Mucosa of descending colon (tissue), 3 donors: ENCODE data around the gene TMEM234. TPM values are rescaled to one million over a fixed set of nuclear protein-coding genes. Genes with fewer than 3 reads are reported as not detected.

Experiments
- ATAC-seq: fragments of 200-7000 bp; cut with Tn5 transposase; one replicate; pipeline ENCODE4 v1.9.1; 2020; ENCODE audit warnings: mild to moderate bottlenecking, moderate library complexity
- DNase-seq, 3 donors: peaks; one replicate each; pipeline ENCODE4 v3.0.0-alpha.2; 2020
- H3K36me3 ChIP-seq: fragments of 200-600 bp; one replicate; pipeline ENCODE4 v1.8.0; 2021; ENCODE audit warnings: low read depth, mild to moderate bottlenecking
- H3K4me1 ChIP-seq: fragments of 200-600 bp; one replicate; pipeline ENCODE4 v1.8.0; 2021; ENCODE audit warnings: low read depth, mild to moderate bottlenecking
- H3K4me3 ChIP-seq: fragments of 200-600 bp; one replicate; pipeline ENCODE4 v1.8.0; 2021; ENCODE audit warnings: mild to moderate bottlenecking
- H3K9me3 ChIP-seq: fragments of 200-600 bp; one replicate; pipeline ENCODE4 v1.8.0; 2021; ENCODE audit warnings: mild to moderate bottlenecking
- CTCF ChIP-seq: fragments of 200-600 bp; IDR thresholded peaks from one replicate; pipeline ENCODE4 v1.8.0; 2022; ENCODE audit warnings: antibody characterized with exemption, mild to moderate bottlenecking
- intact Hi-C, 2 donors: fragments of 100-400 bp; cut with DNase I in 1 of 2; cut with micrococcal nuclease in 1 of 2; formaldehyde crosslinking; loops; one replicate each; pipeline versions ENCODE4 v1.11.0 to v1.11.1; 2022; cut with DNase I, micrococcal nuclease
- total RNA-seq, 3 donors: library from RNA; stranded (reverse); fragmentation: NEBNext Ultra II Directional in 2 of 3; extraction: Animal tissue kit (Norgen Biotek cat#: 25700) in 2 of 3; gene quantifications; one replicate each; pipeline versions ENCODE4 v1.2.1 to v1.2.4, GENCODE V29; 2021 to 2023
- donor health status: DM: no; HTN: no; CAD: no; lungs with moderate emphysema.
- donor health status: DM: no; HTN: no; CAD: no.
- donor health status: DM: no; HTN: yes; CAD: no.

TMEM234 gene
- total RNA-seq, 3 donors from 2014 or later: 21.1 to 35.6 (median 28.0) TPM

- Histone ChIP-seq H3K36me3 (peaks cover 16% of the 10 kb centered on the region), H3K9me3 (no peaks in the 10 kb centered on the region), H3K4me1 (peaks cover 6% of the 10 kb centered on the region), H3K4me3 (no peak overlapping the region)
- no peak for DNase-seq
- no peak for ATAC-seq
- intact Hi-C loops: no loop called here
- TF ChIP-seq CTCF: no peak
Measured at GRCh38 chr1:32186491-32186890, 35.7 kb downstream of the TMEM234 start.

DNA sequence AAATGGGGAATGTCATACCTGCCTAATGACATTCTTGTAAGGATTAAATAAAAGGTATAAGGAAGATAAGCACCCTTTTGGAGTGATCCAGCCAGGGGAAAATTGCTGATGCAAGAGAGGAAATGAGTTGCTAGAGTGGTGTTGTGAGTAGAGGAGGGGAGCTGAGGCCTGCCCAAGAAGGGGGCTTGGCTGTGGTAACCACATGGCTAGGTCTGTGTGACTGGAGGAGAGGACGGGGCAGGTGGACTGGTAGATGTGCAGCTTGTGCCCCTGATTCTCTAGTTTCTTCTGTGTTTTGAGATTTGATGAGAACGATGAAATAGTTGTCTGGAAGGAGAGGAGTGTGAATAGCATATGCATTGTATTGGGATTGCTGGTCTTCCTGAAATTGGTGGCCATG, 36.1 kb downstream of the TMEM234 start:
- TF ChIP-seq CTCF: no peak
- H3K4me3 ChIP-seq: no peak overlapping the region
- peaks cover 16% of the 10 kb centered on the region for H3K36me3 ChIP-seq
- no peak for ATAC-seq
- peaks cover 10% of the 10 kb centered on the region for H3K4me1 ChIP-seq
- intact Hi-C loops: no loop called here
- no peak for DNase-seq
- H3K9me3 ChIP-seq: no peaks in the 10 kb centered on the region

- intact Hi-C loops: no loop called here
- no peak for DNase-seq
- Histone ChIP-seq H3K4me1 (peaks cover 16% of the 10 kb centered on the region), H3K9me3 (no peaks in the 10 kb centered on the region), H3K36me3 (peaks cover 9% of the 10 kb centered on the region), H3K4me3 (no peak overlapping the region)
- no peak for ATAC-seq
- TF ChIP-seq CTCF: no peak
Measured at GRCh38 chr1:32184650-32185049, 37.5 kb downstream of the TMEM234 start.

DNA sequence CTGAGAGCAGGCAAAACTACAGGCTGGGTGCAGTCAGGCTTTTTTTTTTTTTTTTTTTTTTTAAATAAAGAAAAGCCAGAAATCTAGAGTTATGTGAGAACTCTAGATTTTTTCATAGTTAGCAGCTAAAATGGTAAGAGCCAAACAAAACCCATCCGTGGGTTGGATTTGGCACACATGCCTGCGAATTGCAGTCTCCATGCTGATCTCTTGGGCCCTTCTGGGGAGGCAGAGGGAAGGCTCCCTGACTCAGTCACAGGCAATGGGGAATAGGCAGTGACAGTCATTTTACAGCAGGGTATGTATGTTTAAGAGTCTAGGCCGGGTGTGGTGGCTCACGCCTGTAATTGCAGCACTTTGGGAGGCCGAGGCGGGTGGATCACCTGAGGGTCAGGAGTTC, 40.1 kb downstream of the TMEM234 start:
- TF ChIP-seq CTCF: no peak
- no peaks in the 10 kb centered on the region for H3K9me3 ChIP-seq
- intact Hi-C loops: no loop called here
- peaks cover 21% of the 10 kb centered on the region for H3K4me1 ChIP-seq
- ATAC-seq (no peak), DNase-seq (no peak)
- no peak overlapping the region for H3K4me3 ChIP-seq
- H3K36me3 ChIP-seq: no peaks in the 10 kb centered on the region

- intact Hi-C loops: no loop called here
- no peaks in the 10 kb centered on the region for H3K36me3 ChIP-seq
Measured at GRCh38 chr1:32181563-32181962, 40.6 kb downstream of the TMEM234 start.

More at GRCh38 chr1:32181563-32181962, 40.6 kb downstream of the TMEM234 start:
- no peak for DNase-seq
- TF ChIP-seq CTCF: no peak
- ATAC-seq: no peak
- H3K9me3 ChIP-seq: no peaks in the 10 kb centered on the region
- peaks cover 23% of the 10 kb centered on the region for H3K4me1 ChIP-seq
- H3K4me3 ChIP-seq: no peak overlapping the region
